CD4-positive, alpha-beta T cell treated with Interleukin-17A for 4 hours (primary cell): ENCODE data around the gene BLOC1S3.
A peak's percentile ranks its signal among the peaks of the same experiment; 100 is the strongest.

Experiments
- DNase-seq: peaks from one replicate; pipeline ENCODE4 v3.0.0-alpha.2; 2020; ENCODE audit warnings: mixed read lengths

Gene BLOC1S3

DNA sequence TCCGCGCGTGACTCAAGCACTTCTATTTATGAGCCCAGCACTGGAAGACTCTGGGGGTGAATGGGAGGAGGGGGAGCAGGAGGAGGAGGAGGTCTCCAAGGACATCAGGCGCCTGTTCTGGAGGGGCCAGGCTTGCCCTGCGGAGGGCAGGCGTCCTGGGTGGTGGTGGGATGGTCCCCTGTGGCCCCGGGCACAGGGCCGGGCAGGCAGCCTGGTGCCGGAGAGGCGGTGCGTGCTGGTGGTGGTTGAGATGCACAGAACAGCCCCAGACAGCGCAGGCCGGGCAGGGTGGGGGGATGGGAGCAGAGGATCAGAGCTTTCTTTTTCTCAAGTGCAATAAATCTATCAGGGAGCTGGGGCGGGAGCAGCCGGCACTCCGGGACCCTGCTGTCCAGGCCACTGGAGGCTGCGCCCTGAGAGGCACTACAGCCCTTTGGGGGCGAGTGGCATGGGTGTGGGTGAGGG is 31.8 kb upstream of the BLOC1S3 start:
- DNase-seq, result no peak

GRCh38 chr19:45147835-45148676 is 30.5 kb upstream of the BLOC1S3 start:
- no peak for DNase-seq

GRCh38 chr19:45149129-45149528 is 29.5 kb upstream of the BLOC1S3 start:
- no peak for DNase-seq

DNA sequence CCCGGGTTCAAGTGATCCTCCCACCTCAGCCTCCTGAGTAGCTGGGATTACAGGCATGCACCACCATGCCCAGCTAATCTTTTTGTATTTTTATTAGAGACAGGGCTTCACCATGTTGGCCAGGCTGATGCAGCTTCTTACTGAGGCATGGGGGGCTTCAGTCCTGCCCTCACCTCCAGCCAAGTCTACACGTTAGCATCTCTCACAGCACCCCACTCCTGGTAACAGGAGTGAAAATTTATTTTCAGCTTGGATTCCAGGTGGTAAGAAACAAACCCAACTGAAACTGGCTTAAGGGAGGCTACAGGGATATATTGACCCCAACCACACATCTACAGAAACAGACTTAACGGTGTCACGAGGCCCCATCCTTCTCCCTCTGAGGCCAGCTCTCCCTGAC is 28.4 kb upstream of the BLOC1S3 start:
- no peak for DNase-seq

GRCh38 chr19:45150751-45151281 is 27.8 kb upstream of the BLOC1S3 start:
- DNase-seq, result no peak

DNA sequence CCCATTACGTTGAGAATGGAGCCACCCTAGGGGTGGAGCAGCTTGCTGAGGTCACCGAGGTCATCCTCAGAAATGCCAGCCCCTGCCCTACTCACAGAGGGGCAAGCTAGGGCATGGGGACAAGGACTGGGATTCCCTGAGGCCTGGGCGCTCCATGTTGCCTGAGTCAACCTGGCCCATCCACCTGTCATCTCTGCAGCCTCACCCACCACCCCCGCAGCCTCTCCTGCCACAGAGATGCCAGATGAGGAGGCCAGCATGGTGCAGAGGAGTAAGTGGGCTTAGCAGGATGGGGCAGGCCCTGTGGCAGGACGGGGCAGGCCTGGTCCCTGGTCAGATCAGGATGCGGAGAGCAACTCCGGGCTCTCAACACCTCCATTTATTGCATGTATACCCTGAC is 27.3 kb upstream of the BLOC1S3 start:
- no peak for DNase-seq

DNA sequence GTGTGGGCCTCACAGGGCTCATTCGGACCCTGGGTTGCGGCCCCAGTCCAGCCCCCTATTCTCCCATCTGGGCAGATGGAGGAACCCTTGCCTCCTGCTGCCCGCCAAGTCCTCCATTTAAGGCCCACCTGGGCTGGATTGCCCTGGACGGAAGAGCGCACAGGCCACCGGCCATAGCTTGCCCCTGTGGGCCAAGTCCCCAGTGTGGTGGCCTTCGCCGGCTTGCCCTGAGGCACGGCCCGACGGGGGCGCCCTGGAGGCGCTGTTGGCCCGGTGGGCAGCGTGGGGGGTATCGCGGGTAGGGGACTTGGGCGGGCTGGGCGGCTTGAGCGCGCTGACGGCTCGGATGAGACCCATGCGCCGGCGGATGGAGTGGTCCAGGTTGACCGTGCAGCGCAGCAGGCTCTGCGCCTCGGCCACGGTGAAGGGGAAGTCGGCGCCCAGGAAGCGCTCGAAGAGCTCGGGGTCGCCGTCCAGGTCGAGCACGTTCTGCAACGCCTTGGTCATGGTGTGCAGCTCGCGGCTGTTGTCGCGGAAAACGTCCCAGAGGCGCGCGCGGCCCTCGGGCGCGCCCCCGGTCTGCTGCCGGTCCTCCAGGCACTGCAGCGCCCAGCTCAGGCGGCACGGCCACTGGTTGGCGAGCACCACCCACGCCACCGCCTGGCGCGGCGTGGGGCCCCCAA is 26.6 kb upstream of the BLOC1S3 start:
- no peak for DNase-seq

GRCh38 chr19:45152504-45153338 is 25.9 kb upstream of the BLOC1S3 start:
- DNase-seq, result peak; percentile 61

- peak; percentile 62 for DNase-seq
Measured at GRCh38 chr19:45153339-45154063, 25.1 kb upstream of the BLOC1S3 start.

DNA sequence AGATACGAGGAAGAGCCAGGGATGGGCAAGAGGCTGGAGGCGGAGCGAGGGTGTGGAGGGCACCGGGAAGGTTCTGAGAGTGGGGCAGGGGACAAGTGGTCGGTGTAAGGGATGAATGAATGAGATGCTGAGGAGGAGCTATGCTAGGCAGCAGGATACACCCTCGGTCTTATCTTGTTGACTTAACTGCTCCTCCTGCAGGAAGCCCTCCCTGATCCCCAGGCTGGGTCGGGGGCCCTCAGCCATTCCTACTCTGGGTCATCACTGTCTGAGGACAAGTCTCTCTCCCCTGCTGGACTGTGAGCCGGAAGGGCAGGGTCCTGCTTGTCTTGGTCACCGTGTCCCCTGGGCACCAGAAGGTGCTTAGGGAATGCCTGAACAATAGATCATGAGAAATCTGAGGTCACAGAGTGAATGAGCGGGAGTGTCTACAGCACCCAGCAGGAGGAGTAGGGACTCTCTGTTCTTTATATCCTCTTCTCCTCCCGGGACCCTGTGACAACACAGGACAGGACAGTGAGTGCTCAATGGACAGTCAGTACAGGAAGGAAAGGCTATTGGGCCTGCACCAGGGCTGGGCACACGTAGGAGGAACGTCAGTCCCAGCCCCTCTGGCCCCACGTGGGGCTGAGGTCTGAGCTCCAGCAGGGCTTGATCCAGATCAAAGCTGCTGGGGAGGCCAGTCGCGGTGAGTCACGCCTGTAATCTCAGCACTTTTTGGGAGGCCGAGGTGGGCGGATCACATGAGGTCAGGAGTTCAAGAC is 24.3 kb upstream of the BLOC1S3 start:
- DNase-seq, result no peak

- DNase-seq, result no peak
Measured at GRCh38 chr19:45156011-45156630, 22.5 kb upstream of the BLOC1S3 start.

- DNase-seq, result no peak
Measured at GRCh38 chr19:45156751-45157150, 21.8 kb upstream of the BLOC1S3 start.

DNA sequence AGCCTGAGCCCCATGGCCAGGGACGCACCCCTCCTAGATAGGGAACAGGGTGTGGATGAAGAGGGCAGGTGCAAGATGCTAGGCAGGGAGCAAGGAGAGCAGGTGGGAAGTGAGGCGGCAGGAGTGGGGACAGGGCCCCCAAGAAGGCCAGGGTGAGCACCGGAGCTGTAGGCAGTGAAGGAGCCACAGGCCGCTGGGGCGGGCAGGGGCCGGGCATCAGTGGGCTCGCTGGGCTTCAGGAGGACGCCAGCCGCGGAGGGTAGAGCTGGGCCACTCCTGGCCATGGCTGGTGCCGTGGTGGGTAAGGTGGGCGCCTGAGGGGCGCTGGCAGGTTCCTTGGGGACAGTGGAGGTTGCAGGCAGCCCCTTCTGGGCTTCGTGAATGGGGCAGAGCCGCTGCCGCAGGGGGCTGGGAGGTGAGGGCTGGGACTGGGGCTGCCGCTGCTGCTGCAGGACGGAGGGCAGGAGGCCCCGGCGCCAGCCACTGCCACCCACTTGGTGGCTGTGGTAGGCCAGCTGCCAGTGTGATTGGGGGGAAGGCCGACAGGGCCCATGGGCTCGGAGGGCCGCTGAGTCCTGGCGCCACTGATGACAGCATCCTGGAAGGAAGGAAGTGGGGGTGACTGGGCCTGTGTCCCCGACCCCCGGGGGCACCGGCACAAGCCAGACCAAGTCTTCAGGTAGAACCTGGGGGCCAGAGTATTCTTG is 19.9 kb upstream of the BLOC1S3 start:
- no peak for DNase-seq

GRCh38 chr19:45159210-45159970 is 19.2 kb upstream of the BLOC1S3 start:
- no peak for DNase-seq

GRCh38 chr19:45159971-45160324 is 18.6 kb upstream of the BLOC1S3 start:
- no peak for DNase-seq

- no peak for DNase-seq
Measured at GRCh38 chr19:45160870-45161737, 17.5 kb upstream of the BLOC1S3 start, which contains the start of gene NKPD1. Gene NKPD1, minus strand, starts transcription at chr19:45160982. Its CDS starts 832 bp downstream, at chr19:45160150.

DNA sequence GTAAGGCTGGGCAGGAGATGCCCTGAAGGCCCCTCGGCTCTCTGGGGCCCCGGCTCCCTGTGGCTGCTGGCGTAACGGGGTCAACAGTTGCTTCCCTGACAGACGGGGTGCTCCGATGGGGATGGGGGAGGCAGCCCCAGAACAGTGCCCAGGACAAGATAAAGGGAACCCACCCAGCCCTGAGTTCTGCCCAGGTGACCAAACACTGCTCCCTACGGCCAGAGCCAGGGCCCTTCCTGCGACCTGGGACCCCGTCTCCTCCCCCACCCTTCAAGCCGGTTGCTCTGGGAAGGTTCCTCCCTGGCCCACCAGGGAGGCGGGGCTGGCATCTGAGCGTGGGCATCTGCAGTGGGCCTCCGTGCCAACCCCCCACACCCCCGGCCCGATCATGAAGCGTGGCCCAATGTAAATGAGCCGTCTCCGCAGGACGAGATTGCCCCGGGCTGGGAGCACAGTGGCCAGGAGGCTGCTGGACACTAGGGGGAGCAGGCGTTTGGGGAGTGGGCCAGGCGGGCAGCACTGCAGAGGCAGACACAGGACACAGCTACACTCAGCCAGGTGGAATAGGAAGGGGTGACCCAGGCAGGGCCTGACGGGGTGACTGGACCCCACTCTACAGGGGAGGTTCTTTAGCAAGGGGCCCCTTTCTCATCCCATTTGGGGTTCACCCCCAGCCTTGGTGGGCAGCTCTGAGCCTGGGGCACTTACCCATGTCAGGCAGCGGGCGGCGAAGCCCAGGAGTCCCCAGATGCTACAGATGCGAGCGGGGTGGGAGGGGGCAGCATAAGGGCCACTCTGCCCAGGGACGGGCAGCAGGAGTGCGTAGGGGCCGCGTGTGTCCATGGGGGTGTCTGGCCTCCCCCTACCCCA is 16.6 kb upstream of the BLOC1S3 start:
- DNase-seq, result peak; percentile 26
